Measurements from ENCODE around the gene SEC22A.

- no peak for TF ChIP-seq CTCF (IDR thresholded peaks at IDR 0.05)
- TF ChIP-seq POLR2A (IDR thresholded peaks at IDR 0.05) = no peak
- no peak for TF ChIP-seq EP300 (IDR thresholded peaks at IDR 0.05)
Measured at GRCh38 chr3:123299581-123299980, 97.8 kb downstream of the SEC22A start.
